HepG2 (cell line): Measurements from ENCODE around the gene SFRP4. TPM values are rescaled to one million over a fixed set of nuclear protein-coding genes. Genes with fewer than 3 reads are reported as not detected.

ENCODE experiments used
- BRF2 ChIP-seq: sonication (generic); formaldehyde crosslinking; IDR thresholded peaks from 2 replicates; pipeline ENCODE4 v1.8.1; 2022; ENCODE audit warnings: mild to moderate bottlenecking, missing genetic modification reagents
- CREM ChIP-seq, 2 experiments: sonication (generic) in 1 of 2; formaldehyde crosslinking in 1 of 2; IDR thresholded peaks; 2 replicates each; pipeline versions ENCODE4 v1.4.0 to v1.6.1; 2016 to 2020; ENCODE audit warnings: antibody characterized with exemption in 1 of 2, mild to moderate bottlenecking in 1 of 2, missing genetic modification reagents in 1 of 2
- DMTF1 ChIP-seq: sonication (generic); formaldehyde crosslinking; IDR thresholded peaks from 2 replicates; pipeline ENCODE4 v1.4.0; 2020; ENCODE audit warnings: mild to moderate bottlenecking, missing genetic modification reagents
- IKZF1 ChIP-seq: fragments of 450-650 bp; IDR thresholded peaks from 2 replicates; pipeline ENCODE4 v1.7.1; 2016
- IKZF5 ChIP-seq: IDR thresholded peaks from 2 replicates; pipeline ENCODE4 v1.6.1; 2018; ENCODE audit warnings: missing genetic modification reagents, mild to moderate bottlenecking, missing compliant biosample characterization
- MAX ChIP-seq: IDR thresholded peaks from 2 replicates; pipeline ENCODE4 v1.6.1; 2012; ENCODE audit warnings: inconsistent platforms
- MLX ChIP-seq: IDR thresholded peaks from 2 replicates; pipeline ENCODE4 v1.6.1; 2016
- MZF1 ChIP-seq: sonication (generic); formaldehyde crosslinking; IDR thresholded peaks from 2 replicates; pipeline ENCODE4 v1.8.1; 2023; ENCODE audit warnings: mild to moderate bottlenecking, missing genetic modification reagents, borderline replicate concordance
- NCOA1 ChIP-seq: sonication (generic); formaldehyde crosslinking; IDR thresholded peaks from 2 replicates; pipeline ENCODE4 v1.9.0; 2021; ENCODE audit warnings: missing genetic modification reagents
- NCOA2 ChIP-seq: sonication (generic); formaldehyde crosslinking; IDR thresholded peaks from 2 replicates; pipeline ENCODE4 v1.8.0; 2022; ENCODE audit warnings: inconsistent platforms
- SP5 ChIP-seq: IDR thresholded peaks from 2 replicates; pipeline ENCODE4 v1.6.1; 2016; ENCODE audit warnings: low read depth, borderline replicate concordance
- SRSF1 ChIP-seq: fragments of 200-400 bp; formaldehyde crosslinking; optimal IDR thresholded peaks from 2 replicates; pipeline ENCODE3; 2017; ENCODE audit warnings: mild to moderate bottlenecking, low read depth, low read length, moderate library complexity
- TARDBP ChIP-seq: sonication (generic); formaldehyde crosslinking; IDR thresholded peaks from 2 replicates; pipeline ENCODE4 v1.8.0; 2022; ENCODE audit warnings: mild to moderate bottlenecking, missing genetic modification reagents
- TRIM24 ChIP-seq: sonication (generic); formaldehyde crosslinking; IDR thresholded peaks from 2 replicates; pipeline ENCODE4 v1.8.0; 2022; ENCODE audit warnings: mild to moderate bottlenecking, missing genetic modification reagents
- ZC3H13 ChIP-seq: sonication (generic); formaldehyde crosslinking; IDR thresholded peaks from 2 replicates; pipeline ENCODE4 v1.8.1; 2023; ENCODE audit warnings: mild to moderate bottlenecking, missing genetic modification reagents, moderate library complexity
- ZFP36L2 ChIP-seq: sonication (generic); formaldehyde crosslinking; IDR thresholded peaks from 2 replicates; pipeline ENCODE4 v1.4.0; 2020; ENCODE audit warnings: missing genetic modification reagents
- ZFP62 ChIP-seq: sonication (generic); formaldehyde crosslinking; IDR thresholded peaks from 2 replicates; pipeline ENCODE4 v1.4.0; 2020; ENCODE audit warnings: missing genetic modification reagents
- ZNF280B ChIP-seq: sonication (generic); formaldehyde crosslinking; IDR thresholded peaks from 2 replicates; pipeline ENCODE4 v1.5.0; 2020; ENCODE audit warnings: missing genetic modification reagents, mild to moderate bottlenecking, borderline replicate concordance
- ZNF350 ChIP-seq: sonication (generic); formaldehyde crosslinking; IDR thresholded peaks from 2 replicates; pipeline ENCODE4 v1.4.0; 2020; ENCODE audit warnings: mild to moderate bottlenecking, low read depth, missing genetic modification reagents, borderline replicate concordance
- ZNF597 ChIP-seq: sonication (generic); formaldehyde crosslinking; IDR thresholded peaks from 2 replicates; pipeline ENCODE4 v1.5.0; 2020; ENCODE audit warnings: missing genetic modification reagents
- ZNF720 ChIP-seq: sonication (generic); formaldehyde crosslinking; IDR thresholded peaks from 2 replicates; pipeline ENCODE4 v1.4.0; 2020; ENCODE audit warnings: missing genetic modification reagents
- polyA plus RNA-seq, 8 experiments: library from polyadenylated mRNA; depleted of rRNA in 3 of 8; stranded (reverse) in 7 of 8; unstranded in 1 of 8; fragments of >200 nt; fragmentation: Illumina TruSeq in 4 of 8; extraction: Trizol in 4 of 8; gene quantifications; 2 replicates each; pipeline versions ENCODE4 v1.2.1 to v1.2.3, GENCODE V29; 2011 to 2016; ENCODE audit warnings: low read depth in 4 of 8, missing spikeins in 1 of 8, mixed read lengths in 1 of 8; ENCODE audit not compliant: insufficient read depth in 1 of 8
- total RNA-seq, 5 experiments: library from RNA; depleted of rRNA; stranded (reverse); fragments of >200 nt; fragmentation: Illumina TruSeq; extraction: Trizol; gene quantifications; 2 replicates each; pipeline ENCODE4 v1.2.3, GENCODE V29; 2016; ENCODE audit warnings: low read depth in 1 of 5

SFRP4 gene
- total and polyA plus RNA-seq, 2 of the 13 experiments (the other 11 are each of a cell fraction or from before 2014, with no cell fraction given): 0.96 to 1.8 TPM

GRCh38 chr7:37920849-37921805, 4.5 kb upstream of the SFRP4 start (continued):
- no peak for TF ChIP-seq ZNF280B (CRISPR knock-in tag)
- peak; percentile 54; the same call in 1 of the 2 replicates for TF ChIP-seq TARDBP
- no peak for TF ChIP-seq ZNF597
- peak; percentile 28; the same call in 1 of the 2 replicates for TF ChIP-seq SP5 (CRISPR knock-in tag)
- no peak for TF ChIP-seq IKZF1
- no peak for TF ChIP-seq ZC3H13 (CRISPR knock-in tag)
- no peak for TF ChIP-seq ZFP62 (CRISPR knock-in tag)
- TF ChIP-seq BRF2 (CRISPR knock-in tag): peak; percentile 86; the same call in 1 of the 2 replicates
- TF ChIP-seq ZFP36L2: no peak
- TF ChIP-seq MLX: no peak
- TF ChIP-seq IKZF5 (CRISPR knock-in tag): peak; percentile 58; the same call in 1 of the 2 replicates
- peak; percentile 28; the same call in 1 of the 2 replicates for TF ChIP-seq NCOA2 (CRISPR knock-in tag)
- no peak for TF ChIP-seq ZNF720 (CRISPR knock-in tag)
- no peak for TF ChIP-seq DMTF1 (CRISPR knock-in tag)
- no peak; the same call in 1 of the 2 replicates for TF ChIP-seq ZNF350 (CRISPR knock-in tag)
- no peak for TF ChIP-seq TRIM24 (CRISPR knock-in tag)
- no peak for TF ChIP-seq CREM (IDR thresholded peaks at IDR 0.05)
- TF ChIP-seq CREM (CRISPR knock-in tag; IDR thresholded peaks at IDR 0.05): no peak
- peak; percentile 51 for TF ChIP-seq SRSF1
- no peak for TF ChIP-seq NCOA1 (CRISPR knock-in tag)
- peak; percentile 71; the same call in 1 of the 2 replicates for TF ChIP-seq MAX
- no peak for TF ChIP-seq MZF1
